ENCODE results near the gene ZMAT5. TPM values are rescaled to one million over a fixed set of nuclear protein-coding genes. Genes with fewer than 3 reads are reported as not detected.
A peak's percentile ranks its signal among the peaks of the same experiment; 100 is the strongest.

ZMAT5 gene
- total RNA-seq, 4 donors from 2014 or later: 16.2 to 40.1 (median 24.3) TPM

- H3K27me3 ChIP-seq: no peaks in the 10 kb centered on the region
- intact Hi-C loops (cut with DNase I): no loop called here
- H3K36me3 ChIP-seq: no peaks in the 10 kb centered on the region
- no peak overlapping the region for H3K27ac ChIP-seq
- TF ChIP-seq POLR2A (IDR thresholded peaks at IDR 0.05) (no peak), CTCF (IDR thresholded peaks at IDR 0.05) (no peak)
- H3K4me1 ChIP-seq: no peaks in the 10 kb centered on the region
- 90 to 93% methylated on average over 9 to 14 of the region's 16 CpGs for WGBS, 2 donors
- no peak for DNase-seq
- no peak overlapping the region for H3K4me3 ChIP-seq (replicated peaks in 1 of 3)
- H3K9me3 ChIP-seq: no peaks in the 10 kb centered on the region
These were observed 12.8 kb downstream of the ZMAT5 start for GRCh38 chr22:29753808-29754657.

GRCh38 chr22:29751669-29752068 is 15.1 kb downstream of the ZMAT5 start:
- WGBS, 2 donors: 100% methylated on average over 2 of the region's 2 CpGs
- H3K36me3 ChIP-seq: peaks cover 0 to 14% of the 10 kb centered on the region in 2 donors
- no peak overlapping the region for H3K27ac ChIP-seq
- no peaks in the 10 kb centered on the region for H3K27me3 ChIP-seq
- no peak for TF ChIP-seq CTCF (IDR thresholded peaks at IDR 0.05)
- no peak for TF ChIP-seq POLR2A (IDR thresholded peaks at IDR 0.05)
- intact Hi-C loops (cut with DNase I): no loop called here
- H3K4me3 ChIP-seq (replicated peaks in 1 of 3): no peak overlapping the region
- no peaks in the 10 kb centered on the region for H3K9me3 ChIP-seq
- no peak for DNase-seq
- no peaks in the 10 kb centered on the region for H3K4me1 ChIP-seq

- Histone ChIP-seq H3K4me3 (replicated peaks in 1 of 3) (no peak overlapping the region), H3K27ac (no peak overlapping the region), H3K9me3 (no peaks in the 10 kb centered on the region), H3K27me3 (no peaks in the 10 kb centered on the region), H3K36me3 (peaks cover 0 to 16% of the 10 kb centered on the region in 2 donors), H3K4me1 (no peaks in the 10 kb centered on the region)
- DNase-seq: peak in 1 of 2 donors; percentile 10
- TF ChIP-seq POLR2A (IDR thresholded peaks at IDR 0.05): no peak
- TF ChIP-seq CTCF (IDR thresholded peaks at IDR 0.05): no peak
- WGBS, 2 donors: 82 to 86% methylated on average over 11 of the region's 11 CpGs
- intact Hi-C loops (cut with DNase I): no loop called here
These were observed 16.0 kb downstream of the ZMAT5 start for GRCh38 chr22:29750559-29751538.

- DNase-seq: no peak
- no peak for TF ChIP-seq POLR2A (IDR thresholded peaks at IDR 0.05)
- H3K4me3 ChIP-seq (replicated peaks in 1 of 3): no peak overlapping the region
- WGBS, 2 donors: 92 to 97% methylated on average over 3 of the region's 3 CpGs
- peaks cover 0 to 16% of the 10 kb centered on the region in 2 donors for H3K36me3 ChIP-seq
- H3K27me3 ChIP-seq: no peaks in the 10 kb centered on the region
- intact Hi-C loops (cut with DNase I): no loop called here
- H3K9me3 ChIP-seq: no peaks in the 10 kb centered on the region
- H3K4me1 ChIP-seq: peaks cover 0 to 3% of the 10 kb centered on the region in 2 donors
- no peak overlapping the region for H3K27ac ChIP-seq
These were observed 16.8 kb downstream of the ZMAT5 start for GRCh38 chr22:29750029-29750428.

GRCh38 chr22:29748248-29748893 is 18.4 kb downstream of the ZMAT5 start:
- no peak overlapping the region for H3K4me3 ChIP-seq (replicated peaks in 1 of 3)
- H3K27ac ChIP-seq: no peak overlapping the region
- H3K4me1 ChIP-seq: peaks cover 0 to 8% of the 10 kb centered on the region in 2 donors
- TF ChIP-seq CTCF (IDR thresholded peaks at IDR 0.05) (no peak), POLR2A (IDR thresholded peaks at IDR 0.05) (no peak)
- WGBS, 2 donors: 83 to 96% methylated on average over 3 to 8 of the region's 9 CpGs
- H3K36me3 ChIP-seq: peaks cover 0 to 16% of the 10 kb centered on the region in 2 donors
- no peak for DNase-seq
- no peaks in the 10 kb centered on the region for H3K27me3 ChIP-seq
- no peaks in the 10 kb centered on the region for H3K9me3 ChIP-seq
- intact Hi-C loops (cut with DNase I): no loop called here
